Gastroesophageal sphincter (tissue), 4 donors: ENCODE measurements around the gene TRAPPC3. TPM values are rescaled to one million over a fixed set of nuclear protein-coding genes. Genes with fewer than 3 reads are reported as not detected.

Source experiments
- ATAC-seq: fragments of 150-250 bp; one replicate; pipeline ENCODE4 v1.9.1; 2016; ENCODE audit warnings: mild to moderate bottlenecking, moderate library complexity
- H3K27ac ChIP-seq, 4 donors: fragments of 200-600 bp; sonication (generic) in 3 of 4; 1 replicate in 3 of 4; 2 replicates in 1 of 4; pipeline ENCODE4 v1.5.1; 2016 to 2019
- H3K27me3 ChIP-seq: fragments of 200-600 bp; sonication (generic); one replicate; pipeline ENCODE4 v1.5.1; 2019
- H3K36me3 ChIP-seq, 2 donors: fragments of 200-600 bp; sonication (generic); one replicate each; pipeline ENCODE4 v1.5.1; 2019; ENCODE audit warnings: control low read depth in 1 of 2
- H3K4me1 ChIP-seq, 3 donors: fragments of 200-600 bp; sonication (generic); 1 replicate in 2 of 3; 2 replicates in 1 of 3; pipeline ENCODE4 v1.5.1; 2016 to 2019; ENCODE audit warnings: control low read depth in 2 of 3
- H3K4me3 ChIP-seq, 2 donors: fragments of 200-600 bp; sonication (generic); one replicate each; pipeline ENCODE4 v1.5.1; 2019; ENCODE audit warnings: mild to moderate bottlenecking in 1 of 2, moderate library complexity in 1 of 2
- H3K9me3 ChIP-seq, 3 donors: fragments of 200-600 bp; sonication (generic); one replicate each; pipeline ENCODE4 v1.5.1; 2017 to 2019; ENCODE audit warnings: control low read depth in 2 of 3
- CTCF ChIP-seq, 4 experiments: fragments of 200-600 bp in 2 of 4; fragments of 450-650 bp in 2 of 4; sonication (generic) in 1 of 4; IDR thresholded peaks; one replicate each; pipeline ENCODE4 v1.5.1; 2017 to 2019; ENCODE audit warnings: antibody characterized with exemption in 4 of 4, mild to moderate bottlenecking in 2 of 4, moderate library complexity in 2 of 4
- EP300 ChIP-seq: sonication (generic); formaldehyde crosslinking; IDR thresholded peaks from one replicate; pipeline ENCODE4 v1.6.1; 2017; ENCODE audit warnings: antibody characterized with exemption, mild to moderate bottlenecking
- POLR2A ChIP-seq, 2 donors: fragments of 450-650 bp; IDR thresholded peaks; one replicate each; pipeline ENCODE4 v1.6.1; 2017; ENCODE audit warnings: antibody characterized with exemption in 2 of 2, mild to moderate bottlenecking in 2 of 2, moderate library complexity in 1 of 2
- POLR2AphosphoS5 ChIP-seq: sonication (generic); formaldehyde crosslinking; IDR thresholded peaks from one replicate; pipeline ENCODE4 v1.6.1; 2017; ENCODE audit warnings: antibody characterized with exemption
- WGBS, 2 donors: methylation state at CpG; one replicate each; pipeline ENCODE4 v1.1.5; 2018; ENCODE audit warnings: low coverage in 1 of 2; 5-methylcytosine and 5-hydroxymethylcytosine counted together
- total RNA-seq, 4 donors: library from RNA; depleted of rRNA; stranded (reverse); fragments of >200 nt; gene quantifications; one replicate each; pipeline ENCODE4 v1.1.0, GENCODE V29; 2016

Gene TRAPPC3
- total RNA-seq, 4 donors from 2014 or later = 102 to 166 (median 129) TPM

GRCh38 chr1:36144413-36144812 is 4.9 kb downstream of the TRAPPC3 start:
- no peak for ATAC-seq

GRCh38 chr1:36143424-36143823 is 5.9 kb downstream of the TRAPPC3 start:
- no peak overlapping the region for H3K27ac ChIP-seq
- WGBS, 2 donors = 71 to 82% methylated on average over 3 to 4 of the region's 4 CpGs
- H3K4me3 ChIP-seq = no peak overlapping the region
- peaks cover 6 to 65% (median 10%) of the 10 kb centered on the region in 3 donors for H3K4me1 ChIP-seq
- H3K9me3 ChIP-seq = no peaks in the 10 kb centered on the region
- no peak for ATAC-seq
- H3K27me3 ChIP-seq = no peaks in the 10 kb centered on the region
- H3K36me3 ChIP-seq = peaks cover 0 to 23% of the 10 kb centered on the region in 2 donors
- TF ChIP-seq EP300 (no peak), CTCF (IDR thresholded peaks at IDR 0.05) (no peak), POLR2A (IDR thresholded peaks at IDR 0.05) (no peak), POLR2AphosphoS5 (no peak)

More at GRCh38 chr1:36144413-36144812, 4.9 kb downstream of the TRAPPC3 start:
- TF ChIP-seq POLR2A (IDR thresholded peaks at IDR 0.05) (no peak), POLR2AphosphoS5 (no peak), EP300 (no peak), CTCF (IDR thresholded peaks at IDR 0.05) (no peak)
- Histone ChIP-seq H3K27ac (no peak overlapping the region), H3K4me1 (peaks cover 6 to 68% (median 13%) of the 10 kb centered on the region in 3 donors), H3K9me3 (no peaks in the 10 kb centered on the region), H3K36me3 (peaks cover 0 to 13% of the 10 kb centered on the region in 2 donors), H3K4me3 (no peak overlapping the region), H3K27me3 (no peaks in the 10 kb centered on the region)
- WGBS, 2 donors = 87 to 100% methylated on average over 1 to 2 of the region's 2 CpGs

- H3K27me3 ChIP-seq = no peaks in the 10 kb centered on the region
- TF ChIP-seq POLR2A (IDR thresholded peaks at IDR 0.05) (no peak), POLR2AphosphoS5 (no peak), EP300 (no peak), CTCF (IDR thresholded peaks at IDR 0.05) (no peak)
- 20% methylated on average over 1 of the region's 1 CpG for WGBS, 2 donors
- no peak for ATAC-seq
- no peaks in the 10 kb centered on the region for H3K9me3 ChIP-seq
- H3K4me3 ChIP-seq = no peak overlapping the region
- H3K27ac ChIP-seq = peak overlapping the region in 1 of 4 donors; percentile 29
- H3K4me1 ChIP-seq = peaks cover 6 to 61% (median 6%) of the 10 kb centered on the region in 3 donors
- peaks cover 0 to 36% of the 10 kb centered on the region in 2 donors for H3K36me3 ChIP-seq
These were observed 7.2 kb downstream of the TRAPPC3 start for GRCh38 chr1:36142121-36142520.

GRCh38 chr1:36139521-36139920 is 9.8 kb downstream of the TRAPPC3 start:
- peaks cover 0 to 41% of the 10 kb centered on the region in 2 donors for H3K36me3 ChIP-seq
- no peak overlapping the region for H3K4me3 ChIP-seq
- H3K27me3 ChIP-seq = no peaks in the 10 kb centered on the region
- peak overlapping the region in 2 of 4 donors; percentile 4 to 41 for H3K27ac ChIP-seq
- TF ChIP-seq POLR2A (IDR thresholded peaks at IDR 0.05) = no peak
- no peak for TF ChIP-seq POLR2AphosphoS5
- TF ChIP-seq CTCF (IDR thresholded peaks at IDR 0.05) = no peak
- TF ChIP-seq EP300 = no peak
- H3K4me1 ChIP-seq = peaks cover 10 to 81% (median 28%) of the 10 kb centered on the region in 3 donors
- 63% methylated on average over 1 of the region's 5 CpGs; no CpG with 5 or more reads in 1 of the 2 donors for WGBS, 2 donors
- H3K9me3 ChIP-seq = no peaks in the 10 kb centered on the region
- ATAC-seq = no peak

- TF ChIP-seq POLR2AphosphoS5 = no peak
- no peak for TF ChIP-seq POLR2A (IDR thresholded peaks at IDR 0.05)
- TF ChIP-seq CTCF (IDR thresholded peaks at IDR 0.05) = no peak
- TF ChIP-seq EP300 = no peak
- Histone ChIP-seq H3K36me3 (peaks cover 0 to 41% of the 10 kb centered on the region in 2 donors), H3K4me1 (peaks cover 10 to 85% (median 32%) of the 10 kb centered on the region in 3 donors), H3K9me3 (no peaks in the 10 kb centered on the region), H3K27ac (peak overlapping the region in 3 of 4 donors; percentile 61 to 82 (median 80)), H3K4me3 (no peak overlapping the region), H3K27me3 (no peaks in the 10 kb centered on the region)
- 63 to 82% methylated on average over 2 to 3 of the region's 3 CpGs for WGBS, 2 donors
- ATAC-seq = no peak
These were observed 11.5 kb downstream of the TRAPPC3 start for GRCh38 chr1:36137776-36138175.
